T-helper 1 cell treated with Interleukin-12 subunit alpha and Interleukin-12 subunit beta and Interleukin-4 antibody, amounts not matched to agents 30 μg/mL and 1 μg/mL, for 36 hours (primary cell): ENCODE measurements around the gene PAK4.
"Not testable (repeated sequence)": the region's sequence is repeated elsewhere in the genome, so short reads cannot be mapped to it uniquely, and the experiment has no call there.

Source experiments
- H3K27ac Mint-ChIP-seq: one replicate; pipeline ENCODE4 v1.8.0; 2021; ENCODE audit warnings: mild to moderate bottlenecking, mixed read lengths
- H3K27me3 Mint-ChIP-seq: one replicate; pipeline ENCODE4 v1.8.0; 2021; ENCODE audit warnings: low read depth, mixed read lengths
- H3K36me3 Mint-ChIP-seq: one replicate; pipeline ENCODE4 v1.8.0; 2021; ENCODE audit warnings: low read depth, mixed read lengths
- H3K4me1 Mint-ChIP-seq: one replicate; pipeline ENCODE4 v1.8.0; 2021; ENCODE audit warnings: low read depth, mixed read lengths
- H3K4me3 Mint-ChIP-seq: one replicate; pipeline ENCODE4 v1.8.0; 2021; ENCODE audit warnings: mild to moderate bottlenecking, moderate library complexity, mixed read lengths
- H3K9me3 Mint-ChIP-seq: one replicate; pipeline ENCODE4 v1.8.0; 2021; ENCODE audit warnings: mixed read lengths

Gene PAK4

GRCh38 chr19:39125554-39126311 lies at the start of gene PAK4:
PAK4 (plus strand) TSS chr19:39125786; CDS start chr19:39169554, 43,768 bp downstream.
- H3K9me3 Mint-ChIP-seq = no peaks in the 10 kb centered on the region
- peak within 1 kb of the TSS; percentile 97 for H3K27ac Mint-ChIP-seq
- peaks cover 32% of the 10 kb centered on the region for H3K4me1 Mint-ChIP-seq
- peaks cover 2% of the 10 kb centered on the region for H3K36me3 Mint-ChIP-seq
- peaks cover 7% of the 10 kb centered on the region for H3K27me3 Mint-ChIP-seq
- peak within 1 kb of the TSS; percentile 99 for H3K4me3 Mint-ChIP-seq

- Mint-ChIP-seq H3K27me3 (peaks cover 21% of the 10 kb centered on the region), H3K27ac (no peak overlapping the region), H3K36me3 (no peaks in the 10 kb centered on the region), H3K4me3 (no peak overlapping the region), H3K4me1 (peaks cover 9% of the 10 kb centered on the region), H3K9me3 (no peaks in the 10 kb centered on the region)
Observed at GRCh38 chr19:39077323-39077722, 48.3 kb upstream of the PAK4 start.

GRCh38 chr19:39078436-39079200 lies 47.0 kb upstream of the PAK4 start:
- H3K4me3 Mint-ChIP-seq = no peak overlapping the region
- H3K36me3 Mint-ChIP-seq = no peaks in the 10 kb centered on the region
- H3K27ac Mint-ChIP-seq = no peak overlapping the region
- peaks cover 34% of the 10 kb centered on the region for H3K27me3 Mint-ChIP-seq
- H3K9me3 Mint-ChIP-seq = no peaks in the 10 kb centered on the region
- peaks cover 7% of the 10 kb centered on the region for H3K4me1 Mint-ChIP-seq

GRCh38 chr19:39080431-39080830 lies 45.2 kb upstream of the PAK4 start:
- H3K36me3 Mint-ChIP-seq = no peaks in the 10 kb centered on the region
- no peaks in the 10 kb centered on the region for H3K9me3 Mint-ChIP-seq
- no peak overlapping the region for H3K4me3 Mint-ChIP-seq
- no peak overlapping the region for H3K27ac Mint-ChIP-seq
- H3K27me3 Mint-ChIP-seq = peaks cover 50% of the 10 kb centered on the region
- H3K4me1 Mint-ChIP-seq = peaks cover 4% of the 10 kb centered on the region

- H3K27ac Mint-ChIP-seq = no peak overlapping the region
- no peak overlapping the region for H3K4me3 Mint-ChIP-seq
- H3K4me1 Mint-ChIP-seq = peaks cover 4% of the 10 kb centered on the region
- H3K36me3 Mint-ChIP-seq = no peaks in the 10 kb centered on the region
- H3K27me3 Mint-ChIP-seq = peaks cover 51% of the 10 kb centered on the region
- no peaks in the 10 kb centered on the region for H3K9me3 Mint-ChIP-seq
Observed at GRCh38 chr19:39082167-39082566, 43.4 kb upstream of the PAK4 start.

- Mint-ChIP-seq H3K36me3 (no peaks in the 10 kb centered on the region), H3K27me3 (peaks cover 56% of the 10 kb centered on the region), H3K9me3 (no peaks in the 10 kb centered on the region), H3K4me3 (no peak overlapping the region), H3K4me1 (peaks cover 4% of the 10 kb centered on the region), H3K27ac (no peak overlapping the region)
Observed at GRCh38 chr19:39082745-39083598, 42.6 kb upstream of the PAK4 start.

- peaks cover 4% of the 10 kb centered on the region for H3K4me1 Mint-ChIP-seq
- no peaks in the 10 kb centered on the region for H3K36me3 Mint-ChIP-seq
- H3K27me3 Mint-ChIP-seq = peaks cover 56% of the 10 kb centered on the region
- no peaks in the 10 kb centered on the region for H3K9me3 Mint-ChIP-seq
- H3K4me3 Mint-ChIP-seq = peak overlapping the region; percentile 44
- H3K27ac Mint-ChIP-seq = no peak overlapping the region
Observed at GRCh38 chr19:39083599-39083982, 42.0 kb upstream of the PAK4 start.

- Mint-ChIP-seq H3K4me1 (peaks cover 4% of the 10 kb centered on the region), H3K36me3 (no peaks in the 10 kb centered on the region), H3K9me3 (no peaks in the 10 kb centered on the region), H3K27me3 (peaks cover 56% of the 10 kb centered on the region), H3K4me3 (peak within 1 kb of the TSS; percentile 44), H3K27ac (no peak within 1 kb of the TSS)
Observed at GRCh38 chr19:39083983-39084731, 41.4 kb upstream of the PAK4 start, which contains the start of gene ACP7. ACP7 (plus strand) TSS chr19:39084368; CDS start chr19:39085270, 902 bp downstream.

- Mint-ChIP-seq H3K4me3 (no peak overlapping the region), H3K27ac (no peak overlapping the region)
Observed at GRCh38 chr19:39084732-39085080, 40.9 kb upstream of the PAK4 start.

GRCh38 chr19:39085392-39085791 lies 40.2 kb upstream of the PAK4 start:
- H3K4me1 Mint-ChIP-seq = peaks cover 4% of the 10 kb centered on the region
- H3K36me3 Mint-ChIP-seq = no peaks in the 10 kb centered on the region
- no peaks in the 10 kb centered on the region for H3K9me3 Mint-ChIP-seq
- H3K4me3 Mint-ChIP-seq = no peak overlapping the region
- H3K27ac Mint-ChIP-seq = no peak overlapping the region
- peaks cover 58% of the 10 kb centered on the region for H3K27me3 Mint-ChIP-seq

More at GRCh38 chr19:39084732-39085080, 40.9 kb upstream of the PAK4 start:
- peaks cover 58% of the 10 kb centered on the region for H3K27me3 Mint-ChIP-seq
- no peaks in the 10 kb centered on the region for H3K9me3 Mint-ChIP-seq
- H3K36me3 Mint-ChIP-seq = no peaks in the 10 kb centered on the region
- H3K4me1 Mint-ChIP-seq = peaks cover 4% of the 10 kb centered on the region

- no peaks in the 10 kb centered on the region for H3K9me3 Mint-ChIP-seq
- H3K4me1 Mint-ChIP-seq = peaks cover 4% of the 10 kb centered on the region
- no peak overlapping the region for H3K4me3 Mint-ChIP-seq
- H3K36me3 Mint-ChIP-seq = no peaks in the 10 kb centered on the region
- no peak overlapping the region for H3K27ac Mint-ChIP-seq
- H3K27me3 Mint-ChIP-seq = peaks cover 48% of the 10 kb centered on the region
Observed at GRCh38 chr19:39086386-39086785, 39.2 kb upstream of the PAK4 start.

- Mint-ChIP-seq H3K27ac (no peak overlapping the region), H3K4me1 (peaks cover 6% of the 10 kb centered on the region), H3K4me3 (no peak overlapping the region), H3K27me3 (peaks cover 38% of the 10 kb centered on the region), H3K9me3 (no peaks in the 10 kb centered on the region), H3K36me3 (no peaks in the 10 kb centered on the region)
Observed at GRCh38 chr19:39087907-39088686, 37.5 kb upstream of the PAK4 start.

GRCh38 chr19:39090016-39090415 lies 35.6 kb upstream of the PAK4 start:
- H3K9me3 Mint-ChIP-seq, H3K36me3 Mint-ChIP-seq, H3K4me1 Mint-ChIP-seq, H3K27ac Mint-ChIP-seq, H3K4me3 Mint-ChIP-seq: not testable (repeated sequence)
- peaks cover 25% of the 10 kb centered on the region for H3K27me3 Mint-ChIP-seq
